PFSK-1 (cell line): Measurements from ENCODE around the gene HSPB3.

ENCODE experiments used
- FOXP2 ChIP-seq: optimal IDR thresholded peaks from 2 replicates; pipeline ENCODE3; 2011; ENCODE audit warnings: borderline replicate concordance, control low read depth, inconsistent platforms; ENCODE audit not compliant: insufficient read depth; ENCODE audit errors: extremely low read length, extremely low read depth
- POLR2AphosphoS5 ChIP-seq: IDR thresholded peaks from 2 replicates; pipeline ENCODE4 v1.6.1; 2012; ENCODE audit warnings: low read depth, mild to moderate bottlenecking, control low read depth, low read length, moderate library complexity
- SIN3A ChIP-seq: IDR thresholded peaks from 2 replicates; pipeline ENCODE4 v1.6.1; 2012; ENCODE audit warnings: mild to moderate bottlenecking, low read length, moderate library complexity, borderline replicate concordance; ENCODE audit not compliant: insufficient read depth
- TAF1 ChIP-seq: IDR thresholded peaks from 2 replicates; pipeline ENCODE4 v1.6.1; 2012; ENCODE audit warnings: low read length, control low read depth, borderline replicate concordance; ENCODE audit not compliant: insufficient read depth
- TF ChIP-seq, protein P1 (sequence below), 2 experiments: IDR thresholded peaks; 2 replicates each; pipeline versions ENCODE4 v1.6.1 to v1.8.0; 2011 to 2012; ENCODE audit warnings: low read depth in 2 of 2, low read length in 2 of 2, control low read depth in 1 of 2, inconsistent platforms in 1 of 2, mild to moderate bottlenecking in 1 of 2, moderate library complexity in 1 of 2; ENCODE audit not compliant: insufficient read depth in 1 of 2

HSPB3 gene

DNA sequence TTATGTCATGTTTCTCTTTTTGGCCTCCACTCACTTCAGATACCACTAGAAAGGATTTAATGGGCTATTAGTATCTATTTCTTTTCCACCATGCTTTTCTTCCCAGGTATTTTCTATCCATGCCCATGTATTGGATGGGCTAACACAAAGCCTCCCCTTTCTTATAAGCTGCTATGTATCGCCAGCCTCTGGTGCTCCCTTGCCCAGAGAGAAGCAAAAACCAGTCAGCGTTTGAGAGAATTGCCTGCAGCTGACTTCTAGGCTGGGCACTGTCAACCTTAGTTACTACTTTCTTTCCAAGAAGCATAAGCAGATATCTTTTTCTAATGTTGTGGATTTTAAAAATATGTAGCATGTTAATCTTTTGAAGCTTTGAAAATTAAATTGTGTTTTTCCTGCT lies 30.2 kb upstream of the HSPB3 start:
- TF ChIP-seq SIN3A = no peak
- TF ChIP-seq, protein P1, sequence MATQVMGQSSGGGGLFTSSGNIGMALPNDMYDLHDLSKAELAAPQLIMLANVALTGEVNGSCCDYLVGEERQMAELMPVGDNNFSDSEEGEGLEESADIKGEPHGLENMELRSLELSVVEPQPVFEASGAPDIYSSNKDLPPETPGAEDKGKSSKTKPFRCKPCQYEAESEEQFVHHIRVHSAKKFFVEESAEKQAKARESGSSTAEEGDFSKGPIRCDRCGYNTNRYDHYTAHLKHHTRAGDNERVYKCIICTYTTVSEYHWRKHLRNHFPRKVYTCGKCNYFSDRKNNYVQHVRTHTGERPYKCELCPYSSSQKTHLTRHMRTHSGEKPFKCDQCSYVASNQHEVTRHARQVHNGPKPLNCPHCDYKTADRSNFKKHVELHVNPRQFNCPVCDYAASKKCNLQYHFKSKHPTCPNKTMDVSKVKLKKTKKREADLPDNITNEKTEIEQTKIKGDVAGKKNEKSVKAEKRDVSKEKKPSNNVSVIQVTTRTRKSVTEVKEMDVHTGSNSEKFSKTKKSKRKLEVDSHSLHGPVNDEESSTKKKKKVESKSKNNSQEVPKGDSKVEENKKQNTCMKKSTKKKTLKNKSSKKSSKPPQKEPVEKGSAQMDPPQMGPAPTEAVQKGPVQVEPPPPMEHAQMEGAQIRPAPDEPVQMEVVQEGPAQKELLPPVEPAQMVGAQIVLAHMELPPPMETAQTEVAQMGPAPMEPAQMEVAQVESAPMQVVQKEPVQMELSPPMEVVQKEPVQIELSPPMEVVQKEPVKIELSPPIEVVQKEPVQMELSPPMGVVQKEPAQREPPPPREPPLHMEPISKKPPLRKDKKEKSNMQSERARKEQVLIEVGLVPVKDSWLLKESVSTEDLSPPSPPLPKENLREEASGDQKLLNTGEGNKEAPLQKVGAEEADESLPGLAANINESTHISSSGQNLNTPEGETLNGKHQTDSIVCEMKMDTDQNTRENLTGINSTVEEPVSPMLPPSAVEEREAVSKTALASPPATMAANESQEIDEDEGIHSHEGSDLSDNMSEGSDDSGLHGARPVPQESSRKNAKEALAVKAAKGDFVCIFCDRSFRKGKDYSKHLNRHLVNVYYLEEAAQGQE (IDR thresholded peaks at IDR 0.05; ENCODE audit: insufficient read depth in 1 of 2, low read depth in 2 of 2, low read length in 2 of 2) = no peak
- TF ChIP-seq FOXP2 = no peak
- TF ChIP-seq TAF1 = no peak

GRCh38 chr5:54426209-54426608 lies 29.3 kb upstream of the HSPB3 start:
- TF ChIP-seq POLR2AphosphoS5 (no peak), SIN3A (no peak), TAF1 (no peak), FOXP2 (no peak)
- TF ChIP-seq, protein P1 (IDR thresholded peaks at IDR 0.05; ENCODE audit: insufficient read depth in 1 of 2, low read depth in 2 of 2, low read length in 2 of 2) = no peak

DNA sequence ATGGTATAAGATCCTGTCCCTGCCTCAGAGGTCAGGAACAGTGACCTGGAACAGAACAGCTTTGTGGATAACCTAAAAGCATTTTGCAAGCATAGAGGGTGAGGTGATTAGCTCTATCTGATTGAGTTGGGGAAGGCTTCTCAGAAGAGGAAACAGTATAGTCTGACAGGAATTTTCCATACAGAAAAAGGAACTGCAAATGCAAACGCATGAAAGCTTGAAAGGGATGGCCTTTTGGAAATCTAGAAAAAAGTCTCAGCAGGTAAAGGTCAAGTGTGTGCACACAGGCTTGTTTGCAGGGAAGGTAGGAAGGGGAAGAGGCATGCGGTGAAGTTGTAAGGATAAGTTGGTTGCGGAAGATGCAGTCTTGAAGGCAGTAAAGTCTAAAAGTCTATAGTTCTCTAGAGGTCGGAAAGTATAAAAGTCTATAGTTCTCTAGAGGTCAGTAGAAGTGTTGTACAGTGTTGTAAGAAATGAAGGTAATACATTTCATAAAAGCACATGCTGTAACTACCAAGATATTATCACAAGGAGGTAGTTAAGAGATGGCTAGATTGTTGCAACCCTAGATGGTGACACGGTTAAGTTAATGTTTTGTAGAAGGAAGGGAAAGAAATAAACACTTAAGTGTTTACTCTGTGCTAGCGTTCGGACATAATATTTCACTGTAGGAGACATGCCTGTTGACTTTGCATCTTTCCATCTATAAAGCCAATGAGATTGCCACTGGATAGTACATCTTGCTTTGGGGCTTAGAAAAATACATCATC lies 16.7 kb upstream of the HSPB3 start:
- no peak for TF ChIP-seq POLR2AphosphoS5
- TF ChIP-seq SIN3A = no peak
- TF ChIP-seq TAF1 = no peak
- TF ChIP-seq, protein P1 (IDR thresholded peaks at IDR 0.05; ENCODE audit: insufficient read depth in 1 of 2, low read depth in 2 of 2, low read length in 2 of 2) = no peak
- no peak for TF ChIP-seq FOXP2

DNA sequence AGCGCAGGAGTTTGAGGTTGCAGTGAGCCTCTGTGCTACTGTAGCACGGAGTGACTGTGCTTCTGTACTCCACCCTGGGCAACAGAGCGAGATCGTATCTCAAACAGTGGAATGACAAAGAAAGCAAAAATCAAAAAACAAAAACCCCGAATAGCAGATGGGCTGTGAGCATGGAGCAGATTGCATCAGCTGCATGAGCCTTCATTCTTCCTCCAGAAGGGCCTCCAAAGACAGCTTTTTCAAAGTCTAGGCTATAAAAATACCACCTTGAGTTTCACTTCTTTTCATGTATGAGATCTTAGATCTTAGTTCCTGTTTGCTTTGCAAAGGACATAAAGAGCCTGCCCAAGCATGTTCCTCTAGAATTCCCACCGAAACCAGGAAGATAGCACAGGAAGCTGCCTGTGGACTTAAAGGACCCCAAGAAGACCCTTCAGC lies 15.0 kb upstream of the HSPB3 start:
- TF ChIP-seq SIN3A (no peak), TAF1 (no peak)
- TF ChIP-seq, protein P1 (IDR thresholded peaks at IDR 0.05; ENCODE audit: insufficient read depth in 1 of 2, low read depth in 2 of 2, low read length in 2 of 2) = no peak

- no peak for TF ChIP-seq POLR2AphosphoS5
- TF ChIP-seq TAF1 = no peak
- TF ChIP-seq, protein P1 (IDR thresholded peaks at IDR 0.05; ENCODE audit: insufficient read depth in 1 of 2, low read depth in 2 of 2, low read length in 2 of 2) = no peak
- no peak for TF ChIP-seq SIN3A
- no peak for TF ChIP-seq FOXP2
Observed at GRCh38 chr5:54442271-54442670, 13.2 kb upstream of the HSPB3 start.
